ENCODE data around the gene RPS6KA1. TPM values are rescaled to one million over a fixed set of nuclear protein-coding genes. Genes with fewer than 3 reads are reported as not detected.

Gene RPS6KA1
- polyA plus RNA-seq, 1 donor (not counting 4 experiments of a cell fraction or from before 2014, with no cell fraction given), result 65.9 TPM

DNA sequence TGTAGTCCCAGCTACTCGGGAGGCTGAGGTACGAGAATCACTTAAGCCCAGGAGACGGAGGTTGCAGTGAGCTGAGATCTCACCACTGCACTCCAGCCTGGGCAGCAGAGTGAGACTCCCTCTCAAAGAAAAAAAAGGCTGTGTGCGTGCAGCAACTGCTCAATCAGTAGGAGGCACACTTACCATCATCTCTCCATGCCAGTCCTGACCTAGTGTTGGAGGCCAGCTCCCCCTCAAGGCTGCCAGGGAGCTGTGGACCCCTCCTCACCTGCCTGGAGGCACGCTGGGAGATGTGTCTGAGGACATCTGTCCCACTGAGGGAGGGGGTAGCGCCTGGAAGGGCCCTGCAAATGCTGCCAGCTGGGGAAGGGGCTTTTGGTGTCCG is 11.9 kb downstream of the RPS6KA1 start:
- TF ChIP-seq CTCF (optimal IDR thresholded peaks at IDR 0.05 in 1 of 3, IDR thresholded peaks at IDR 0.05 in 1 of 3, conservative IDR thresholded peaks at IDR 0.05 in 1 of 3; ENCODE audit: extremely low read depth in 1 of 3, insufficient read depth in 2 of 3, low read length in 3 of 3), result peak in 1 of 3 experiments; percentile 5
- TF ChIP-seq EZH2 (IDR thresholded peaks at IDR 0.05; ENCODE audit: low read length), result no peak
- no peaks in the 10 kb centered on the region for H3K9me3 ChIP-seq (ENCODE audit: control insufficient read depth, low read depth, low read length)
- H3K4me3 ChIP-seq (ENCODE audit: control insufficient read depth in 2 of 3, extremely low read depth in 1 of 3, insufficient read depth in 2 of 3, low read depth in 1 of 3, low read length in 3 of 3), result no peak overlapping the region
- no peak for FAIRE-seq
- peaks cover 39% of the 10 kb centered on the region for H3K4me1 ChIP-seq (ENCODE audit: control insufficient read depth, extremely low read depth, insufficient read depth, low read length)
- H3K27me3 ChIP-seq (ENCODE audit: control insufficient read depth, extremely low read depth, insufficient read depth, low read length), result no peaks in the 10 kb centered on the region
- peaks cover 83% of the 10 kb centered on the region for H3K79me2 ChIP-seq (ENCODE audit: control insufficient read depth, insufficient read depth, low read length)
- H3K4me2 ChIP-seq (ENCODE audit: control insufficient read depth, extremely low read depth, insufficient read depth, low read depth, low read length), result peak overlapping the region; percentile 77
- dilution Hi-C loops (cut with MboI; ENCODE audit: extremely low pct_ligation_motif_present, low sequenced_read_pairs), result no loop called here
- peaks cover 17% of the 10 kb centered on the region for H4K20me1 ChIP-seq (ENCODE audit: control insufficient read depth, extremely low read depth, insufficient read depth, low read length)
- H3K27ac ChIP-seq (ENCODE audit: control insufficient read depth, insufficient read depth, low read length), result peak overlapping the region; percentile 74
- H3K36me3 ChIP-seq (ENCODE audit: control insufficient read depth in 2 of 2, extremely low read depth in 1 of 2, insufficient read depth in 2 of 2, low read length in 2 of 2), result peaks cover 28 to 43% of the 10 kb centered on the region in 2 experiments
- no peak overlapping the region for H2AFZ ChIP-seq (ENCODE audit: control insufficient read depth, low read length)
- H3K9ac ChIP-seq (ENCODE audit: control insufficient read depth, extremely low read depth, insufficient read depth, low read length), result peak overlapping the region; percentile 65
- DNase-seq (ENCODE audit: low read depth, low spot score), result no peak
- peaks cover 14% of the 10 kb centered on the region for H3K9me1 ChIP-seq (ENCODE audit: control insufficient read depth, extremely low read depth, insufficient read depth, low read length)

DNA sequence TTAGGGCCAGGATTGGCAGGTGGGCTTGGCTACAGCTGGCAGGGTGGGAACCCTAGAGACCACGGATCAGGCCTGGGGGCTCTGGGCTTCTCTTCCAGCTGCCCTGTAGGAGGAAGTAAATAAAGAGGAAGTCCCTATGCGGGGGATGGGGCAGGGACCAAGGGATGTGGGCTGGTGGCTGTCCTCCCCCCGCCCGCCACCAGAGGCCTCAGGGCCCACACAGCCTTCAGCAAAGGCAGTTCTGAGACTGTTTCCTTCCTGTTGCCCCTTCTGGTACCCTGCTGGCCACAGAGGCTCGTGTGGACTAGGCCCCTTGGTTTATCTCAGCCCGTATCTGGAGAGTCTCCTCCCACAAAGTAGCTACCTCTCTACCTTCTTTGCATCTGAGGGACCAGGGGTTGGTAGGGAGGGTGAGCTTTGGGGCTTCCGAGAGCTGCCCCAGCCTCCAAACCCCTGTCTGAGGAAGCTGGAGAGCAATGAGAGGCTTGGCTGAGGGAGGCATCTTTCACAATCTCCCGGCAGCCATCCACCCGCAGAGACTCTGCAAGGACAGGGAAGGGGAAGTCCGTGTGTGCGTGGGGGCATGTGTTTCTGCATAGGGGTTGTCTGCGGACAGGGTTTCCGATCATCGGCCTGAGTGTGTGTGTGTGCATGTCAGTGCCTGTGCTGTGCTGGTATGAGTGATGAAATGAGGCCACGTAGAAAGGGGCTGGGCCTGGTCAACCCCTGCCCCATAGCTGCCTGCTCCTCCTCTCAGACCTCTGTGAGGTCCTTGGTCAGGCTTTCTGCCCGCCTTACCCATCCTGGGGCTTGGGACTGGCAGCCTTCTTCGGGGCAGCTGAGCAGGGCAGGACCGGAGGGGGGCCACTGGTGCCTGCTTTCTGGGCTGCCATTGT is 12.5 kb downstream of the RPS6KA1 start:
- H4K20me1 ChIP-seq (ENCODE audit: control insufficient read depth, extremely low read depth, insufficient read depth, low read length), result peaks cover 15% of the 10 kb centered on the region
- DNase-seq (ENCODE audit: low read depth, low spot score) (peak; percentile 57), FAIRE-seq (peak; percentile 67)
- TF ChIP-seq EZH2 (IDR thresholded peaks at IDR 0.05; ENCODE audit: low read length), result no peak
- TF ChIP-seq CTCF (optimal IDR thresholded peaks at IDR 0.05 in 1 of 3, IDR thresholded peaks at IDR 0.05 in 1 of 3, conservative IDR thresholded peaks at IDR 0.05 in 1 of 3; ENCODE audit: extremely low read depth in 1 of 3, insufficient read depth in 2 of 3, low read length in 3 of 3), result peak in 1 of 3 experiments; percentile 23
- dilution Hi-C loops (cut with MboI; ENCODE audit: extremely low pct_ligation_motif_present, low sequenced_read_pairs), result no loop called here
- H3K9ac ChIP-seq (ENCODE audit: control insufficient read depth, extremely low read depth, insufficient read depth, low read length), result peak overlapping the region; percentile 65
- peak overlapping the region; percentile 74 for H3K27ac ChIP-seq (ENCODE audit: control insufficient read depth, insufficient read depth, low read length)
- H3K4me2 ChIP-seq (ENCODE audit: control insufficient read depth, extremely low read depth, insufficient read depth, low read depth, low read length), result peak overlapping the region; percentile 77
- peak overlapping the region in 2 of 3 experiments; percentile 28 to 45 for H3K4me3 ChIP-seq (ENCODE audit: control insufficient read depth in 2 of 3, extremely low read depth in 1 of 3, insufficient read depth in 2 of 3, low read depth in 1 of 3, low read length in 3 of 3)
- H2AFZ ChIP-seq (ENCODE audit: control insufficient read depth, low read length), result no peak overlapping the region
- H3K27me3 ChIP-seq (ENCODE audit: control insufficient read depth, extremely low read depth, insufficient read depth, low read length), result no peaks in the 10 kb centered on the region
- no peaks in the 10 kb centered on the region for H3K9me3 ChIP-seq (ENCODE audit: control insufficient read depth, low read depth, low read length)
- H3K79me2 ChIP-seq (ENCODE audit: control insufficient read depth, insufficient read depth, low read length), result peaks cover 82% of the 10 kb centered on the region
- H3K4me1 ChIP-seq (ENCODE audit: control insufficient read depth, extremely low read depth, insufficient read depth, low read length), result peaks cover 40% of the 10 kb centered on the region
- H3K9me1 ChIP-seq (ENCODE audit: control insufficient read depth, extremely low read depth, insufficient read depth, low read length), result peaks cover 14% of the 10 kb centered on the region
- H3K36me3 ChIP-seq (ENCODE audit: control insufficient read depth in 2 of 2, extremely low read depth in 1 of 2, insufficient read depth in 2 of 2, low read length in 2 of 2), result peaks cover 27 to 43% of the 10 kb centered on the region in 2 experiments
